SK-N-SH (cell line): ENCODE results near the gene SLC25A48. TPM values are rescaled to one million over a fixed set of nuclear protein-coding genes. Genes with fewer than 3 reads are reported as not detected.

Experiments used
- CTCF ChIA-PET: fragments of 300-600, 350-600 bp; formaldehyde crosslinking; extraction: SDS; loops from one replicate; lab custom pipeline; 2021; lab: Yijun Ruan, JAX
- POLR2A ChIA-PET: fragments of 350-600 bp; sonication (Branson Sonifier 250); formaldehyde crosslinking; extraction: SDS; loops from one replicate; lab custom pipeline; 2020; ENCODE audit warnings: antibody characterized with exemption, inconsistent platforms; lab: Yijun Ruan, JAX
- DNase-seq: peaks from one replicate; pipeline ENCODE4 v3.0.0; 2012
- H2AFZ ChIP-seq: fragments of 200-600 bp; sonication (generic); 2 replicates; pipeline ENCODE4 v1.8.1; 2016; ENCODE audit warnings: antibody characterized with exemption, mild to moderate bottlenecking, low read depth
- H3F3A ChIP-seq: fragments of 200-600 bp; sonication (generic); replicated peaks from 2 replicates; pipeline ENCODE3; 2016; ENCODE audit warnings: antibody characterized with exemption, mild to moderate bottlenecking; ENCODE audit not compliant: insufficient read depth
- H3K27ac ChIP-seq, 2 experiments: fragments of 200-500 bp in 1 of 2; fragments of 200-600 bp in 1 of 2; sonication (Bioruptor generic) in 1 of 2; sonication (generic), shearing (Covaris generic) in 1 of 2; 2 replicates each; pipeline versions ENCODE4 v1.5.1 to v1.6.1; 2014 to 2016; ENCODE audit warnings: low read depth in 2 of 2, inconsistent platforms in 1 of 2, low read length in 1 of 2, mild to moderate bottlenecking in 1 of 2, mixed read lengths in 1 of 2
- H3K27me3 ChIP-seq: fragments of 200-600 bp; sonication (generic), shearing (Covaris generic); 2 replicates; pipeline ENCODE4 v1.6.1; 2016; ENCODE audit warnings: mixed run types; ENCODE audit not compliant: insufficient read depth
- H3K36me3 ChIP-seq, 2 experiments: fragments of 200-500 bp in 1 of 2; fragments of 200-600 bp in 1 of 2; sonication (Bioruptor generic) in 1 of 2; sonication (generic) in 1 of 2; replicated peaks in 1 of 2; 2 replicates each; pipeline versions ENCODE3 to v1.5.1; 2014 to 2016; ENCODE audit warnings: low read length in 1 of 2, mild to moderate bottlenecking in 1 of 2; ENCODE audit not compliant: insufficient read depth in 2 of 2, control insufficient read depth in 1 of 2
- H3K4me1 ChIP-seq, 2 experiments: fragments of 200-500 bp in 1 of 2; fragments of 200-600 bp in 1 of 2; sonication (Bioruptor generic) in 1 of 2; sonication (generic), shearing (Covaris generic) in 1 of 2; 2 replicates each; pipeline versions ENCODE4 v1.5.1 to v1.6.1; 2014 to 2016; ENCODE audit warnings: low read depth in 1 of 2, low read length in 1 of 2, mixed run types in 1 of 2; ENCODE audit not compliant: insufficient read depth in 2 of 2, control insufficient read depth in 1 of 2
- H3K4me2 ChIP-seq: fragments of 200-600 bp; sonication (generic), shearing (Covaris generic); 2 replicates; pipeline ENCODE4 v1.6.1; 2017; ENCODE audit warnings: mixed run types
- H3K4me3 ChIP-seq, 2 experiments: fragments of 200-500 bp in 1 of 2; fragments of 200-600 bp in 1 of 2; sonication (Bioruptor generic) in 1 of 2; sonication (generic), shearing (Covaris generic) in 1 of 2; 2 replicates each; pipeline versions ENCODE4 v1.5.1 to v1.8.1; 2014 to 2016; ENCODE audit warnings: low read depth in 2 of 2, inconsistent platforms in 1 of 2, low read length in 1 of 2, mild to moderate bottlenecking in 1 of 2, mixed read lengths in 1 of 2, moderate library complexity in 1 of 2
- H3K79me2 ChIP-seq: fragments of 200-600 bp; sonication (generic); 2 replicates; pipeline ENCODE4 v1.8.1; 2017; ENCODE audit warnings: mild to moderate bottlenecking; ENCODE audit not compliant: insufficient read depth
- H3K9ac ChIP-seq: fragments of 200-600 bp; sonication (generic); 2 replicates; pipeline ENCODE4 v1.6.1; 2017; ENCODE audit warnings: mixed run types
- H3K9me2 ChIP-seq: fragments of 200-600 bp; sonication (generic); 2 replicates; pipeline ENCODE4 v1.6.1; 2017; ENCODE audit warnings: mixed run types
- H3K9me3 ChIP-seq: fragments of 200-600 bp; sonication (generic); 2 replicates; pipeline ENCODE4 v1.6.1; 2017; ENCODE audit warnings: mixed run types, mild to moderate bottlenecking, moderate library complexity
- H4K20me1 ChIP-seq: fragments of 200-600 bp; sonication (generic); 2 replicates; pipeline ENCODE4 v1.6.1; 2017; ENCODE audit warnings: mild to moderate bottlenecking, mixed run types; ENCODE audit not compliant: insufficient read depth
- CHD2 ChIP-seq: fragments of 150-350 bp; IDR thresholded peaks from 2 replicates; pipeline ENCODE4 v1.6.1; 2018; ENCODE audit warnings: low read length; ENCODE audit not compliant: partially characterized antibody
- ELF1 ChIP-seq: IDR thresholded peaks from 2 replicates; pipeline ENCODE4 v1.4.0; 2012
- EP300 ChIP-seq, 2 experiments: IDR thresholded peaks; 2 replicates each; pipeline versions ENCODE4 v1.4.0 to v1.6.1; 2012; ENCODE audit warnings: borderline replicate concordance in 1 of 2, low read depth in 1 of 2, low read length in 1 of 2
- EZH2phosphoT487 ChIP-seq: fragments of 200-600 bp; sonication (generic); IDR thresholded peaks from 2 replicates; pipeline ENCODE4 v1.6.1; 2017; ENCODE audit warnings: low read depth, mixed run types, mild to moderate bottlenecking, antibody characterized with exemption, moderate library complexity, borderline replicate concordance
- FOXM1 ChIP-seq: IDR thresholded peaks from 2 replicates; pipeline ENCODE4 v1.4.0; 2012; ENCODE audit warnings: low read depth, mild to moderate bottlenecking
- GABPA ChIP-seq: IDR thresholded peaks from 2 replicates; pipeline ENCODE4 v1.4.0; 2012; ENCODE audit warnings: low read depth, mild to moderate bottlenecking
- JUND ChIP-seq: IDR thresholded peaks from 2 replicates; pipeline ENCODE4 v1.4.0; 2012
- MXI1 ChIP-seq: IDR thresholded peaks from 2 replicates; pipeline ENCODE4 v1.6.1; 2012; ENCODE audit warnings: mild to moderate bottlenecking, low read depth, low read length, improper control_type of control experiment
- RCOR1 ChIP-seq: fragments of 150-350 bp; IDR thresholded peaks from 2 replicates; pipeline ENCODE4 v1.6.1; 2017; ENCODE audit warnings: antibody characterized with exemption, low read length
- RXRA ChIP-seq: IDR thresholded peaks from 2 replicates; pipeline ENCODE4 v1.4.0; 2012; ENCODE audit warnings: low read depth, mild to moderate bottlenecking, borderline replicate concordance
- TAF1 ChIP-seq: IDR thresholded peaks from 2 replicates; pipeline ENCODE4 v1.6.1; 2012; ENCODE audit warnings: low read depth, mild to moderate bottlenecking, low read length, moderate library complexity, borderline replicate concordance
- TEAD4 ChIP-seq: IDR thresholded peaks from 2 replicates; pipeline ENCODE4 v1.4.0; 2012; ENCODE audit warnings: mild to moderate bottlenecking, borderline replicate concordance; ENCODE audit not compliant: insufficient read depth
- WGBS: methylation state at CpG from one replicate; pipeline ENCODE4 v1.1.6; 2017; ENCODE audit warnings: low lambda C conversion rate; 5-methylcytosine and 5-hydroxymethylcytosine counted together
- polyA plus RNA-seq, 3 experiments: library from polyadenylated mRNA; depleted of rRNA; stranded (reverse); fragments of >200 nt; gene quantifications; 2 replicates each; pipeline ENCODE4 v1.2.3, GENCODE V29; 2012
- TF ChIP-seq, protein P1 (sequence below): IDR thresholded peaks from 2 replicates; pipeline ENCODE4 v1.4.0; 2012; ENCODE audit warnings: low read depth, borderline replicate concordance
- TF ChIP-seq, protein P2 (sequence below): IDR thresholded peaks from 2 replicates; pipeline ENCODE4; 2012
- TF ChIP-seq, protein P3 (sequence below): fragments of 200-600 bp; sonication (generic); IDR thresholded peaks from 2 replicates; pipeline ENCODE4 v1.6.1; 2017; ENCODE audit warnings: antibody characterized with exemption, mild to moderate bottlenecking, moderate library complexity

Gene SLC25A48
- polyA plus RNA-seq, 1 of the 3 experiments (the other 2 are of a cell fraction): 0.23 TPM

GRCh38 chr5:135842737-135843136, 8.3 kb downstream of the SLC25A48 start:
- Histone ChIP-seq H3K79me2 (no peaks in the 10 kb centered on the region), H3F3A (no peaks in the 10 kb centered on the region), H3K4me3 (no peak overlapping the region), H3K27ac (no peak overlapping the region), H3K9ac (no peak overlapping the region), H2AFZ (no peak overlapping the region), H3K4me1 (no peaks in the 10 kb centered on the region), H3K4me2 (no peak overlapping the region), H3K27me3 (no peaks in the 10 kb centered on the region; the same call in 1 of the 2 replicates), H3K9me3 (no peaks in the 10 kb centered on the region), H4K20me1 (no peaks in the 10 kb centered on the region), H3K9me2 (no peaks in the 10 kb centered on the region), H3K36me3 (no peaks in the 10 kb centered on the region)
- ChIA-PET POLR2A (no interaction called here), CTCF (interaction anchor here (1.0 to 9.4 kb wide), 4 partner anchors 9 to 377 kb away, joined by 3 to 47 read pairs (median 4); no protein-coding TSS in a partner anchor)
- DNase-seq: no peak
- TF ChIP-seq, protein P1, sequence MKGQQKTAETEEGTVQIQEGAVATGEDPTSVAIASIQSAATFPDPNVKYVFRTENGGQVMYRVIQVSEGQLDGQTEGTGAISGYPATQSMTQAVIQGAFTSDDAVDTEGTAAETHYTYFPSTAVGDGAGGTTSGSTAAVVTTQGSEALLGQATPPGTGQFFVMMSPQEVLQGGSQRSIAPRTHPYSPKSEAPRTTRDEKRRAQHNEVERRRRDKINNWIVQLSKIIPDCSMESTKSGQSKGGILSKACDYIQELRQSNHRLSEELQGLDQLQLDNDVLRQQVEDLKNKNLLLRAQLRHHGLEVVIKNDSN: no peak
- TF ChIP-seq MXI1 (no peak), RCOR1 (no peak), EP300 (IDR thresholded peaks at IDR 0.05; ENCODE audit: borderline replicate concordance in 1 of 2, low read depth in 1 of 2, low read length in 1 of 2) (no peak), EZH2phosphoT487 (no peak), JUND (no peak), TEAD4 (no peak), RXRA (no peak), ELF1 (no peak), FOXM1 (no peak), GABPA (no peak), CHD2 (no peak), TAF1 (no peak)
- TF ChIP-seq, protein P2, sequence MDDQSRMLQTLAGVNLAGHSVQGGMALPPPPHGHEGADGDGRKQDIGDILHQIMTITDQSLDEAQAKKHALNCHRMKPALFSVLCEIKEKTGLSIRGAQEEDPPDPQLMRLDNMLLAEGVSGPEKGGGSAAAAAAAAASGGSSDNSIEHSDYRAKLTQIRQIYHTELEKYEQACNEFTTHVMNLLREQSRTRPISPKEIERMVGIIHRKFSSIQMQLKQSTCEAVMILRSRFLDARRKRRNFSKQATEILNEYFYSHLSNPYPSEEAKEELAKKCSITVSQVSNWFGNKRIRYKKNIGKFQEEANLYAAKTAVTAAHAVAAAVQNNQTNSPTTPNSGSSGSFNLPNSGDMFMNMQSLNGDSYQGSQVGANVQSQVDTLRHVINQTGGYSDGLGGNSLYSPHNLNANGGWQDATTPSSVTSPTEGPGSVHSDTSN: no peak
- TF ChIP-seq, protein P3, sequence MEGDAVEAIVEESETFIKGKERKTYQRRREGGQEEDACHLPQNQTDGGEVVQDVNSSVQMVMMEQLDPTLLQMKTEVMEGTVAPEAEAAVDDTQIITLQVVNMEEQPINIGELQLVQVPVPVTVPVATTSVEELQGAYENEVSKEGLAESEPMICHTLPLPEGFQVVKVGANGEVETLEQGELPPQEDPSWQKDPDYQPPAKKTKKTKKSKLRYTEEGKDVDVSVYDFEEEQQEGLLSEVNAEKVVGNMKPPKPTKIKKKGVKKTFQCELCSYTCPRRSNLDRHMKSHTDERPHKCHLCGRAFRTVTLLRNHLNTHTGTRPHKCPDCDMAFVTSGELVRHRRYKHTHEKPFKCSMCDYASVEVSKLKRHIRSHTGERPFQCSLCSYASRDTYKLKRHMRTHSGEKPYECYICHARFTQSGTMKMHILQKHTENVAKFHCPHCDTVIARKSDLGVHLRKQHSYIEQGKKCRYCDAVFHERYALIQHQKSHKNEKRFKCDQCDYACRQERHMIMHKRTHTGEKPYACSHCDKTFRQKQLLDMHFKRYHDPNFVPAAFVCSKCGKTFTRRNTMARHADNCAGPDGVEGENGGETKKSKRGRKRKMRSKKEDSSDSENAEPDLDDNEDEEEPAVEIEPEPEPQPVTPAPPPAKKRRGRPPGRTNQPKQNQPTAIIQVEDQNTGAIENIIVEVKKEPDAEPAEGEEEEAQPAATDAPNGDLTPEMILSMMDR: no peak
- WGBS: 11% methylated on average over 4 of the region's 4 CpGs
